Calu3 (cell line): ENCODE measurements around the gene GH1. TPM values are rescaled to one million over a fixed set of nuclear protein-coding genes. Genes with fewer than 3 reads are reported as not detected.

Experiments
- BruUV-seq: library from RNA; stranded (reverse); fragments of 400-500 nt; replicated peaks from 2 replicates; lab custom pipeline; 2021; lab: Mats Ljungman, UMichigan
- CTCF ChIA-PET: fragments of 300-600 bp; sonication (Branson Sonifier 250); formaldehyde crosslinking; loops from one replicate; lab custom pipeline; 2022; ENCODE audit warnings: antibody characterized with exemption; lab: Charles Lee
- DNase-seq: peaks from one replicate; pipeline ENCODE4 v3.0.0; 2022
- H3K27ac Mint-ChIP-seq: one replicate; pipeline ENCODE4 v1.8.0; 2022; ENCODE audit warnings: mixed read lengths; ENCODE audit not compliant: unreplicated experiment
- H3K27me3 Mint-ChIP-seq: one replicate; pipeline ENCODE4 v1.8.0; 2022; ENCODE audit warnings: mixed read lengths; ENCODE audit not compliant: unreplicated experiment
- H3K36me3 Mint-ChIP-seq: one replicate; pipeline ENCODE4 v1.8.0; 2022; ENCODE audit warnings: mild to moderate bottlenecking, moderate library complexity, mixed read lengths; ENCODE audit not compliant: insufficient read depth, unreplicated experiment
- H3K4me1 Mint-ChIP-seq: one replicate; pipeline ENCODE4 v1.8.0; 2022; ENCODE audit warnings: mild to moderate bottlenecking, low read depth, mixed read lengths; ENCODE audit not compliant: unreplicated experiment
- H3K4me3 Mint-ChIP-seq: one replicate; pipeline ENCODE4 v1.8.0; 2022; ENCODE audit warnings: mild to moderate bottlenecking, low read depth, moderate library complexity, mixed read lengths; ENCODE audit not compliant: unreplicated experiment
- H3K9me3 Mint-ChIP-seq: one replicate; pipeline ENCODE4 v1.8.0; 2022; ENCODE audit warnings: low read depth, mixed read lengths; ENCODE audit not compliant: unreplicated experiment
- CTCF ChIP-seq: fragments of 200-600 bp; IDR thresholded peaks from one replicate; pipeline ENCODE4 v1.8.0; 2022; ENCODE audit warnings: antibody characterized with exemption; ENCODE audit not compliant: unreplicated experiment
- intact Hi-C: fragments of 100-400 bp; cut with micrococcal nuclease; formaldehyde crosslinking; loops from one replicate; pipeline ENCODE4 v1.10.0; 2022; ENCODE audit not compliant: unreplicated experiment
- total RNA-seq: library from RNA; stranded (reverse); gene quantifications from 2 replicates; pipeline ENCODE4 v1.2.3, GENCODE V29; 2022

Gene GH1
- total RNA-seq, 1 experiment from 2014 or later = not detected

GRCh38 chr17:63962298-63962744 lies 43.7 kb upstream of the GH1 start:
- Mint-ChIP-seq H3K27me3 (peaks cover 34% of the 10 kb centered on the region), H3K27ac (no peak overlapping the region), H3K9me3 (no peaks in the 10 kb centered on the region), H3K36me3 (no peaks in the 10 kb centered on the region), H3K4me1 (no peaks in the 10 kb centered on the region), H3K4me3 (no peak overlapping the region)
- no TSS peak for BruUV-seq
- intact Hi-C loops = no loop called here
- CTCF ChIA-PET = interaction anchor here (0.7 kb wide), 1 partner anchor 194 kb away, joined by 4 read pairs; no protein-coding TSS in a partner anchor
- no peak for TF ChIP-seq CTCF
- no peak for DNase-seq

GRCh38 chr17:63961355-63962212 lies 42.9 kb upstream of the GH1 start:
- Mint-ChIP-seq H3K27me3 (peaks cover 27% of the 10 kb centered on the region), H3K36me3 (no peaks in the 10 kb centered on the region), H3K27ac (no peak overlapping the region), H3K4me3 (no peak overlapping the region), H3K9me3 (no peaks in the 10 kb centered on the region), H3K4me1 (no peaks in the 10 kb centered on the region)
- CTCF ChIA-PET = interaction anchor here (0.6 to 0.7 kb wide), 2 partner anchors 113 to 195 kb away, joined by 3 to 4 read pairs; no protein-coding TSS in a partner anchor
- no peak for DNase-seq
- intact Hi-C loops = no loop called here
- BruUV-seq = no TSS peak
- TF ChIP-seq CTCF = no peak

- H3K27me3 Mint-ChIP-seq = peaks cover 31% of the 10 kb centered on the region
- no TSS peak for BruUV-seq
- H3K36me3 Mint-ChIP-seq = no peaks in the 10 kb centered on the region
- no peaks in the 10 kb centered on the region for H3K9me3 Mint-ChIP-seq
- intact Hi-C loops = no loop called here
- no peak overlapping the region for H3K27ac Mint-ChIP-seq
- no peak for DNase-seq
- CTCF ChIA-PET = no interaction called here
- no peak overlapping the region for H3K4me3 Mint-ChIP-seq
- no peak for TF ChIP-seq CTCF
- no peaks in the 10 kb centered on the region for H3K4me1 Mint-ChIP-seq
These were observed 41.8 kb upstream of the GH1 start for GRCh38 chr17:63960430-63960829.

GRCh38 chr17:63960006-63960405 lies 41.4 kb upstream of the GH1 start:
- H3K36me3 Mint-ChIP-seq = no peaks in the 10 kb centered on the region
- CTCF ChIA-PET = no interaction called here
- H3K27ac Mint-ChIP-seq = no peak overlapping the region
- no peak overlapping the region for H3K4me3 Mint-ChIP-seq
- H3K27me3 Mint-ChIP-seq = peaks cover 35% of the 10 kb centered on the region
- H3K9me3 Mint-ChIP-seq = no peaks in the 10 kb centered on the region
- intact Hi-C loops = no loop called here
- H3K4me1 Mint-ChIP-seq = no peaks in the 10 kb centered on the region
- no TSS peak for BruUV-seq
- no peak for DNase-seq
- no peak for TF ChIP-seq CTCF
